DMS79 (cell line): Measurements from ENCODE around the gene PICK1.
"Not testable (repeated sequence)": the region's sequence is repeated elsewhere in the genome, so short reads cannot be mapped to it uniquely, and the experiment has no call there.

ENCODE experiments used
- DNase-seq: peaks from one replicate; lab custom pipeline; 2025; lab: John Stamatoyannopoulos, UW

PICK1 gene

DNA sequence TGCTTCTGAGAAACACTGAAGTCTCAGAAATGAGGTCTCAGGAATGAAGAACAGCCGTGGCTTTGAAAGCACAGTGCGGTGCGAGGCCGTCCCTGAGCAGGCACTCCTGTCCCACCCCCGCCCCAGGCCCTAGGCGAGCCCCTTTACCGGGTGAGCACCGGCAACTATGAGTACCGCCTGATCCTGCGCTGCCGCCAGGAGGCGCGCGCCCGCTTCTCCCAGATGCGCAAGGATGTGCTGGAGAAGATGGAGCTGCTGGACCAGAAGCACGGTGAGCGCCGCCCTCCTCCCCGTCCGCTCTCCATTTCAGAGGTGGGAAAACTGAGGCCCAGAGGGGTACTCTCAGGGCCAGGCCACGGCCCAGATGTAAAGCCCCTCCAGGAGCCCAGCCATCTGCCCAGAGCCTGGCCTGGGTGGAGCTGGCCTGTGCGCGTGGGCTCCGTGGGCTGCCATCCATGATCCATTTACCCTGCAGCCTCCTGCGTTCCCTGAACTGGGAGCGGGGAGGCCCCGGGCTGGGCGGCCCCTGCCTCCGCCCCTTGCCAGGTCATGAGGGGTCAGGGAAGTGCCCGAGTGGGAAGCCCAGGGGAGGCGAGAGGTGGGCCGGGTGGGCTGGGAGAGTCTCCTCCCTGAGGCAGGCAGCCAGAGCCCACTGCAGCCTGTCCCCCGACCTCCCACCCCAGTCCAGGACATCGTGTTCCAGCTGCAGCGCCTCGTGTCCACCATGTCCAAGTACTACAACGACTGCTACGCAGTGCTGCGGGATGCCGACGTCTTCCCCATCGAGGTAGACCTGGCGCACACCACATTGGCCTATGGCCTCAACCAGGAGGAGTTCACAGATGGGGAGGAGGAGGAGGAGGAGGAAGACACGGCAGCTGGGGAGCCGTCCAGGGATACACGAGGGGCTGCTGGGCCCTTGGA lies 17.2 kb downstream of the PICK1 start:
- no peak for DNase-seq

DNA sequence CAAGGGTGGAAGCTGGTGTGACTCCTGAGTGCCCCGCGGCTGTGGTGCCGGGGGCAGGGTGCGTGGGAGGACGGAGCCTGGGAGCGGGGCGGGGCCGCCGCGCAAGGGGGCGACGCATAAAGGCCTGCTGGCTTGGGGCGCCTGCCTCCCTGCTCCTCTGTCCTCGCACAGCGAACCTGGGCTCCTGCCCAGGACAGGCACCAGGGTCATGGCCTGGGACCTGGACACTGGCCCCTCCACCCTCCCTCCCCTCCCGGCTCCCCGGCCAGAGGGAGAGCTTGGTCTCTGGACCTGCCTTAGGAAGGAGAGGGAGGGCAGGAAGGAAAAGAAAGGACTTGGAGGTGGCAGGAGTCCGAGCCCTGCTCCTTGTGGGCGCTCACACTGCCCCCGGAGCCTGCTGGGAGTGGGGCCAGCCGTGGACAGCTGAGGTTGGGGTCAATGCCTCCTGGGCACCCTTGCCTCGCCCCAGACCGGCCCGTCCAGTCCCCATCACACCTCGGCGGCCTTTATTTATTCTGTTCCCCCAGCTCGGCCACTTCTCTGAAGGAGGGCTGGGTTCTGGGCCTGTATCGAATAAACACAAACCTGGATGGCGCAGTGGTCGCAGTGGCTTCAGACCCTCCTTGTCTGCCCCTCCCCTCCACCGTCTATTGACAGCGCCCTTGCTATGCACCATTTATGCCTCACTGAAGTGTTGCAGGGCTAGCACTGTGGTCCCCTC lies 18.1 kb downstream of the PICK1 start:
- peak; percentile 1 for DNase-seq

- no peak for DNase-seq
Measured at GRCh38 chr22:38075961-38076360, 18.8 kb downstream of the PICK1 start.

GRCh38 chr22:38077096-38077495 lies 19.9 kb downstream of the PICK1 start:
- no peak for DNase-seq

- no peak for DNase-seq
Measured at GRCh38 chr22:38077595-38077994, 20.4 kb downstream of the PICK1 start.

- no peak for DNase-seq
Measured at GRCh38 chr22:38078046-38078840, 21.0 kb downstream of the PICK1 start.

- DNase-seq: not testable (repeated sequence)
Measured at GRCh38 chr22:38079208-38079607, 22.0 kb downstream of the PICK1 start.

- DNase-seq: no peak
Measured at GRCh38 chr22:38079804-38080203, 22.6 kb downstream of the PICK1 start.

GRCh38 chr22:38080474-38080849 lies 23.3 kb downstream of the PICK1 start:
- DNase-seq: no peak

DNA sequence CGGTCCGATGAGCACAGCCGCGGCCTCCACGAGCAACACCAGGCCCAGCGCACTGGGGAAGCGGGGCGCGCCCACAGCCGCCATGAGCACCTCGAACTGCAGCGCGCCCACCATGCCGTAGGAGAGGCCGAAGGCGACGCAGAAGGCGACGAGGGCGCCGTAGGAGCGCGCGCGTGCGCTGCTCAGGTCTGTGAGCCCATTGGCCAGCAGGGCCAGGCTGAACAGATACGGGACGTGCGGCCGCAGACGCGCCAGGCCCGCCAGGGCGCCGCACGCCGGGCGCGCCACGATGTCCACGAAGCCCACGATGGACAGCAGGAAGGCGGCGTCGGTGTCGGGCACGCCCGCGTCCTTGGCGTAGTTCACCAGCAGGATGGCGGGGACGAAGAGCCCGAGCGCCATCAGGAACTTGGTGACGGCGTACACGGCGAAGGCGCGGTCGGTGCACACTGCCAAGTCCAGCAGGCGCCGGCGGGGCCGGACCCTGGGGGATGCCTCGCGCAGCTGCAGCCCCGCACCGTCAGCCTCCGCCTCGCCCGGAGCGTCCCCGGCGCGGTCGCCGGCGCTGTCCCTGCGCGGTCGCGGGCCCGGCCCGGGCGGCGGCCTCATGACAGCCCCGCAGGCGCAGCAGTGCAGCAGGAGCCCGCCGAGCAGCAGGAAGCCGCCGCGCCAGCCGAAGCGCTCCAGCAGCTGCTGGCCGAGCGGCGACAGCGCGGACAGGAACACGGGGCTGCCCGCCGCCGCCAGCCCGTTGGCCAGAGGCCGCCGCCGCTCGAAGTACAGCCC lies 23.8 kb downstream of the PICK1 start:
- no peak for DNase-seq

DNA sequence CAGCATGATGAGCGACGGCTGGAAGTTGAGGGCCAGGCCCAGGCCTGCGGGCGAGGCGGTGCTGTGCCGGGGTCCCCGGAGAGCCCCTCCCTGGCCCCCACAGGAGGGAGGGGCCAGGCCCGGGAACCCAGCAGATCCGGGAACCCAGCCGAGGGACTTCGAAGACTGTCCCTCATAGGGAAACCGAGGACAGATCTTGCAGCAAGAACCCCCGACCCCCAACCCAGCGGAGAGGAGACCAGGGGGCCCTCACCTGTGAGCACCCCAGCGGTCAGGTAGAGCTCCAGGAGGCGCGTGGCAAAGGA lies 24.4 kb downstream of the PICK1 start:
- no peak for DNase-seq

DNA sequence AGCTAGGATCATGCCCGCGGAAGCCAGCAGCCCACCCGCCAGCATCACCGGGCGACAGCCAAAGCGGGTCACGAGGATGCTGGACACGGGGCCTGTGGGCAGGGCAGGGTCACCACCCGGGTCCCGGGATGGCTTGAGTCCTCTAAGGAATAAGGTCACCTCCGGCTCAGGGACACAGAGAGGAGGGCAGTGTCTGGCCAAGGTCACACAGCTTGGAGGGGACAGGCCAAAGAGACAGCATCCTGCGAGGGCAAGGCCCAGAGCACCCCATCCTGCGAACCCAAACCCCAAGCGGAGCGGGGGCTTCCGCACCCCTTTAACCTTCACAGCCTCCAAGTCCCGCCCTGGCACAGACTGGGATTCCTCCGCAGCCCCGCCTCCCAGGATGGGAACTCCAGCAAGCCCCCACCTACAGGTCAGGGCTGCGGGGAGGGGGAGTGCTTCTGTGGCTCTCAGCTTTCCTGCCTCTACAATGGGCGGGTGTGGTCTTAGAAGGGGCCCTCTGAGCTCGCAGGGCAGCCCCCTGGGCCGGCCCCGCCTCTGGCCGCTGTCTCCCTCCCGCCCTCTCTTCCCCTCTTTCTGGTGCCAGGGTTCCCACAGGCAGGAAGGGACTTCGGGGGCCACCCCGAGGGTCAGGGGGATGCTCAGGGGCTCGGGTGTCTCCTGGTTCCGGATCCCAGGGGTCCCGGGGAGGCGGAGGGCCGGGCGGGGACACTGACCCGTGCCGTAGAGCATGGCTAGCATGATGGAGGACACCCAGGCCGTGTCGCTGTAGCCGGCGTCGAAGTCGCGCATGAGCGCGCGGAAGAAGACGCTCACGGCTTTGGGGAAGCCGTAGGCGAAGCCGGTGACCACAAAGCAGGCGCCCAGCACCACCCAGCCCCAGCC lies 25.0 kb downstream of the PICK1 start:
- no peak for DNase-seq

- DNase-seq: no peak
Measured at GRCh38 chr22:38082986-38083710, 25.9 kb downstream of the PICK1 start.

- DNase-seq: no peak
Measured at GRCh38 chr22:38083931-38084631, 26.9 kb downstream of the PICK1 start, which contains the start of gene SLC16A8. Gene SLC16A8 (minus strand): TSS chr22:38084184. CDS start chr22:38082873, 1,311 bp downstream.

GRCh38 chr22:38085056-38085455 lies 27.9 kb downstream of the PICK1 start:
- DNase-seq: no peak

GRCh38 chr22:38085501-38085900 lies 28.3 kb downstream of the PICK1 start:
- no peak for DNase-seq

DNA sequence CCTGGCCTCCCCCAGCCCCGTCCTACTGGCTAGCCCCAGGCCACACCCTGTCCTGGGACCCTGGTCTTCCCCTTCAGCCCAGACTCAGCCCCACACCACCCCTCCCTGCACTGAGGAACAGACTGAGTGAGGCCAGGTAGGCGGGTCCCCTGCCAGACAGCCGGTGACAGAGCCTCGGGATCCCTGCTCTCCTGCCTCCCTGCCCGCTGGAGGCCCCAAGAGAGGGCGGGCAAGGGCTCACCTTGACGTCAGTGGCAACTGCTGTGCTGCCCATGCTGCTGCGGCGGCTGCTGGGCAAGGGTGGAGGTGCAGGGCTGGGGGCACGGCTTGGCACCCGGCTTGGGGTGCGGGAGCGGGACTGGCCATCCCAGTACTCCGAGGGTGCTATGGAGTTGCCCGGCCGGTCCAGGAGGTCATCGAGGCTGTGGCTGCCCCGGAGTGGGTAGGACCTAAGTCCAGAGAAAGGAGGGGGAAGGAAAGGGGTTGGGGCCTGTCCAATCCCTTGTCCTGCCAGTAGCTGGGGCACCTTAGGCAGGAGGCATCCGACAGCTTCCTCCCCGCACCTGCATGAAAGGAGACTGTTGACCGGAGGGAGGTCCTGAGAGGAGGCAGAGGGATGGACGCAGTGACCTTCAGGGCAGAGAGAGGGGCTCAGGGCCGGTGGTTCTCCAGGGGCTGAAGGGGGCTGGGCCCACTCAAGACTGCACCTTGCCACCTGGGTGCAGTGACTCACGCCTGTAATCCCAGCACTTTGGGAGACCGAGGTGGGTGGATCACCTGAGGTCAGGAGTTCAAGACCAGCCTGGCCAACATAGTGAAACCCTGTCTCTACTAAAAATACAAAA lies 29.0 kb downstream of the PICK1 start:
- DNase-seq: no peak

GRCh38 chr22:38086942-38087341 lies 29.7 kb downstream of the PICK1 start:
- no peak for DNase-seq
